Large intestine (tissue), 3 donors: ENCODE results near the gene HORMAD1. TPM values are rescaled to one million over a fixed set of nuclear protein-coding genes. Genes with fewer than 3 reads are reported as not detected.
"Not testable (repeated sequence)": the region's sequence is repeated elsewhere in the genome, so short reads cannot be mapped to it uniquely, and the experiment has no call there.

Experiments used
- DNase-seq, 2 donors: peaks; one replicate each; pipeline versions ENCODE4 v3.0.0 to v3.0.0-alpha.2; 2013
- H3K27ac ChIP-seq: one replicate; pipeline ENCODE4 v1.5.1; 2013; ENCODE audit warnings: low read length
- H3K27me3 ChIP-seq: 2 replicates; pipeline ENCODE4 v1.6.1; 2013; ENCODE audit warnings: low read length; ENCODE audit not compliant: control insufficient read depth, insufficient read depth
- H3K36me3 ChIP-seq: 2 replicates; pipeline ENCODE4 v1.6.1; 2013; ENCODE audit warnings: low read length; ENCODE audit not compliant: control insufficient read depth, insufficient read depth
- H3K4me1 ChIP-seq: one replicate; pipeline ENCODE4 v1.6.1; 2013; ENCODE audit warnings: low read length; ENCODE audit not compliant: control insufficient read depth, insufficient read depth
- H3K4me3 ChIP-seq: one replicate; pipeline ENCODE4 v1.5.1; 2013; ENCODE audit warnings: low read length
- H3K9me3 ChIP-seq: one replicate; pipeline ENCODE4 v1.6.1; 2013; ENCODE audit warnings: mild to moderate bottlenecking, low read depth, low read length, moderate library complexity; ENCODE audit not compliant: control insufficient read depth
- WGBS: methylation state at CpG from one replicate; pipeline ENCODE4 v1.1.5; 2013; ENCODE audit warnings: low lambda C conversion rate; ENCODE audit not compliant: insufficient coverage; 5-methylcytosine and 5-hydroxymethylcytosine counted together
- polyA plus RNA-seq: library from polyadenylated mRNA; unstranded; fragments of 120-200 nt; gene quantifications from one replicate; pipeline ENCODE4 v1.2.1, GENCODE V29; 2013

Gene HORMAD1
- polyA plus RNA-seq, 1 donor = 0.21 TPM

GRCh38 chr1:150751443-150751842 lies 30.7 kb upstream of the HORMAD1 start:
- Histone ChIP-seq H3K27ac (no peak overlapping the region), H3K36me3 (peaks cover 9% of the 10 kb centered on the region)

GRCh38 chr1:150749720-150750311 lies 29.1 kb upstream of the HORMAD1 start:
- Histone ChIP-seq H3K27ac (no peak overlapping the region), H3K27me3 (no peaks in the 10 kb centered on the region), H3K4me3 (no peak overlapping the region), H3K4me1 (no peaks in the 10 kb centered on the region), H3K36me3 (peaks cover 7% of the 10 kb centered on the region), H3K9me3 (no peaks in the 10 kb centered on the region)
- WGBS = 100% methylated on average over 4 of the region's 8 CpGs
- DNase-seq = no peak

More at GRCh38 chr1:150751443-150751842, 30.7 kb upstream of the HORMAD1 start:
- Histone ChIP-seq H3K27me3 (no peaks in the 10 kb centered on the region), H3K9me3 (no peaks in the 10 kb centered on the region), H3K4me3 (no peak overlapping the region), H3K4me1 (no peaks in the 10 kb centered on the region)
- DNase-seq = no peak
- WGBS = no CpG with 5 or more reads among the region's 6 CpGs

GRCh38 chr1:150748878-150749719 lies 28.4 kb upstream of the HORMAD1 start:
- 100% methylated on average over 1 of the region's 12 CpGs for WGBS
- no peak for DNase-seq
- Histone ChIP-seq H3K27ac (no peak overlapping the region), H3K4me3 (no peak overlapping the region), H3K36me3 (peaks cover 6% of the 10 kb centered on the region), H3K9me3 (no peaks in the 10 kb centered on the region), H3K27me3 (no peaks in the 10 kb centered on the region), H3K4me1 (no peaks in the 10 kb centered on the region)

GRCh38 chr1:150730130-150730721 lies 9.5 kb upstream of the HORMAD1 start:
- Histone ChIP-seq H3K27ac (no peak overlapping the region), H3K27me3 (no peaks in the 10 kb centered on the region), H3K36me3 (no peaks in the 10 kb centered on the region), H3K9me3 (peaks cover 3% of the 10 kb centered on the region), H3K4me1 (no peaks in the 10 kb centered on the region), H3K4me3 (no peak overlapping the region)
- WGBS = no CpG with 5 or more reads among the region's 3 CpGs
- DNase-seq = peak in 1 of 2 donors; percentile 3

GRCh38 chr1:150724336-150724735 lies 3.6 kb upstream of the HORMAD1 start:
- Histone ChIP-seq H3K4me3 (no peak overlapping the region), H3K4me1 (no peaks in the 10 kb centered on the region), H3K27me3 (no peaks in the 10 kb centered on the region), H3K27ac (no peak overlapping the region), H3K9me3 (peaks cover 6% of the 10 kb centered on the region), H3K36me3 (no peaks in the 10 kb centered on the region)
- no peak for DNase-seq
- no CpG with 5 or more reads among the region's 2 CpGs for WGBS

- DNase-seq = no peak
- 96% methylated on average over 4 of the region's 21 CpGs for WGBS
- Histone ChIP-seq H3K4me1 (no peaks in the 10 kb centered on the region), H3K4me3 (no peak overlapping the region), H3K27ac (no peak overlapping the region), H3K36me3 (no peaks in the 10 kb centered on the region), H3K9me3 (peaks cover 6% of the 10 kb centered on the region), H3K27me3 (no peaks in the 10 kb centered on the region)
Observed at GRCh38 chr1:150720098-150720497, 597 bp downstream of the HORMAD1 start.

GRCh38 chr1:150718225-150718891 lies 2.3 kb downstream of the HORMAD1 start:
- Histone ChIP-seq H3K36me3 (no peaks in the 10 kb centered on the region), H3K27ac (no peak overlapping the region), H3K9me3 (peaks cover 6% of the 10 kb centered on the region), H3K27me3 (no peaks in the 10 kb centered on the region), H3K4me1 (no peaks in the 10 kb centered on the region), H3K4me3 (no peak overlapping the region)
- 82% methylated on average over 2 of the region's 11 CpGs for WGBS
- no peak for DNase-seq

- not testable (repeated sequence) for DNase-seq, H3K4me1 ChIP-seq, H3K36me3 ChIP-seq, H3K27ac ChIP-seq, H3K27me3 ChIP-seq, H3K4me3 ChIP-seq, H3K9me3 ChIP-seq
- WGBS = no CpG with 5 or more reads among the region's 1 CpG
Observed at GRCh38 chr1:150709031-150709430, 11.7 kb downstream of the HORMAD1 start.

GRCh38 chr1:150708595-150708994 lies 12.1 kb downstream of the HORMAD1 start:
- H3K9me3 ChIP-seq = no peaks in the 10 kb centered on the region
- H3K4me3 ChIP-seq = no peak overlapping the region
- no peaks in the 10 kb centered on the region for H3K4me1 ChIP-seq
- no peaks in the 10 kb centered on the region for H3K27me3 ChIP-seq
- H3K36me3 ChIP-seq = no peaks in the 10 kb centered on the region
- no peak for DNase-seq
- WGBS = no CpG with 5 or more reads among the region's 2 CpGs
- H3K27ac ChIP-seq = no peak overlapping the region

GRCh38 chr1:150706091-150706490 lies 14.6 kb downstream of the HORMAD1 start:
- Histone ChIP-seq H3K4me3 (no peak overlapping the region), H3K4me1 (no peaks in the 10 kb centered on the region), H3K36me3 (no peaks in the 10 kb centered on the region), H3K27me3 (no peaks in the 10 kb centered on the region), H3K9me3 (no peaks in the 10 kb centered on the region), H3K27ac (no peak overlapping the region)
- no peak for DNase-seq
- WGBS = no CpG with 5 or more reads among the region's 1 CpG
